GM06990 (cell line): ENCODE measurements around the gene GPR85.

Experiments
- DNase-seq: peaks from one replicate; pipeline ENCODE4 v3.0.0-alpha.2; 2011; ENCODE audit not compliant: insufficient read length; ENCODE audit errors: extremely low read depth
- H3K27me3 ChIP-seq: replicated peaks from 2 replicates; pipeline ENCODE4 v1.6.0; 2011; ENCODE audit warnings: low read length; ENCODE audit not compliant: control insufficient read depth, insufficient read depth
- H3K36me3 ChIP-seq: 2 replicates; pipeline ENCODE4 v1.5.1; 2011; ENCODE audit warnings: low read length; ENCODE audit not compliant: control insufficient read depth, insufficient read depth
- H3K4me3 ChIP-seq: replicated peaks from 2 replicates; pipeline ENCODE4 v1.5.1; 2011; ENCODE audit warnings: low read depth, mild to moderate bottlenecking, control low read depth, low read length
- CTCF ChIP-seq: IDR thresholded peaks from 2 replicates; pipeline ENCODE4 v1.5.1; 2011; ENCODE audit warnings: low read length, control low read depth, mild to moderate bottlenecking, inconsistent platforms; ENCODE audit not compliant: insufficient read depth, poor library complexity, severe bottlenecking

The GPR85 gene, protein sequence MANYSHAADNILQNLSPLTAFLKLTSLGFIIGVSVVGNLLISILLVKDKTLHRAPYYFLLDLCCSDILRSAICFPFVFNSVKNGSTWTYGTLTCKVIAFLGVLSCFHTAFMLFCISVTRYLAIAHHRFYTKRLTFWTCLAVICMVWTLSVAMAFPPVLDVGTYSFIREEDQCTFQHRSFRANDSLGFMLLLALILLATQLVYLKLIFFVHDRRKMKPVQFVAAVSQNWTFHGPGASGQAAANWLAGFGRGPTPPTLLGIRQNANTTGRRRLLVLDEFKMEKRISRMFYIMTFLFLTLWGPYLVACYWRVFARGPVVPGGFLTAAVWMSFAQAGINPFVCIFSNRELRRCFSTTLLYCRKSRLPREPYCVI

GRCh38 chr7:113086431-113086888 is at the start of gene GPR85:
Gene GPR85, minus strand, starts transcription at chr7:113086827. Its CDS starts 2,106 bp downstream, at chr7:113084721.
- Histone ChIP-seq H3K36me3 (no peaks in the 10 kb centered on the region), H3K4me3 (peak within 1 kb of the TSS; percentile 5; the same call in 1 of the 2 replicates), H3K27me3 (peaks cover 3% of the 10 kb centered on the region)
- DNase-seq, result peak; percentile 68
- TF ChIP-seq CTCF, result no peak

DNA sequence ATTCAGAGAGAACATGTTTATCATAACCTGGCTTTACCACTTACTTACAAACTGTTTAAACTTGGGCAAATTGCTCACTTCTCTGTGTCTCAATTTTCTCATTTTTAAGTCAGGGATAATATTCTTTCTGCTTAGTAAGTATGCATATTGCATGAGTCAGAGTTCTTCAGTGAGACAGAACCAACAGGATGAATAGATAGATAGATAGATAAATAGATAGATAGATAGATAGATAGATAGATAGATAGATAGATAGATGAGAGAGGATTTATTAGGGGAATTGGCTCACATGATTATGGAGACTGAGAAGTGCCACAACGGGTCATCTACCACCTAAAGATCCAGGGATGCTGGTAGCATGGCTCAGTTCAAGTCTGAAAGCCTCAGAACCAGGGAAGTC is 47.4 kb upstream of the GPR85 start:
- TF ChIP-seq CTCF, result no peak
- DNase-seq, result no peak
- no peak overlapping the region for H3K4me3 ChIP-seq

GRCh38 chr7:113131367-113131766 is 44.7 kb upstream of the GPR85 start:
- no peak for TF ChIP-seq CTCF
- H3K4me3 ChIP-seq, result no peak overlapping the region

More for the DNA sequence above, 47.4 kb upstream of the GPR85 start:
- H3K36me3 ChIP-seq, result no peaks in the 10 kb centered on the region
- H3K27me3 ChIP-seq, result no peaks in the 10 kb centered on the region

GRCh38 chr7:113128031-113128430 is 41.4 kb upstream of the GPR85 start:
- DNase-seq, result no peak
- Histone ChIP-seq H3K36me3 (no peaks in the 10 kb centered on the region), H3K4me3 (no peak overlapping the region), H3K27me3 (no peaks in the 10 kb centered on the region)
- no peak for TF ChIP-seq CTCF

More at GRCh38 chr7:113131367-113131766, 44.7 kb upstream of the GPR85 start:
- DNase-seq, result no peak
- Histone ChIP-seq H3K36me3 (no peaks in the 10 kb centered on the region), H3K27me3 (no peaks in the 10 kb centered on the region)

- no peak overlapping the region for H3K4me3 ChIP-seq
- TF ChIP-seq CTCF, result no peak
- no peak for DNase-seq
Observed at GRCh38 chr7:113125728-113126127, 39.1 kb upstream of the GPR85 start.

GRCh38 chr7:113122744-113123143 is 36.1 kb upstream of the GPR85 start:
- TF ChIP-seq CTCF, result no peak
- H3K4me3 ChIP-seq, result no peak overlapping the region
- no peaks in the 10 kb centered on the region for H3K27me3 ChIP-seq
- DNase-seq, result no peak
- no peaks in the 10 kb centered on the region for H3K36me3 ChIP-seq

More at GRCh38 chr7:113125728-113126127, 39.1 kb upstream of the GPR85 start:
- H3K36me3 ChIP-seq, result no peaks in the 10 kb centered on the region
- no peaks in the 10 kb centered on the region for H3K27me3 ChIP-seq
